HS-5 (cell line): ENCODE measurements around the gene NDRG3.
A peak's percentile ranks its signal among the peaks of the same experiment; 100 is the strongest.

Experiments
- DNase-seq: peaks from one replicate; pipeline ENCODE4 v3.0.0-alpha.2; 2012; ENCODE audit warnings: low read depth

Gene NDRG3

GRCh38 chr20:36745927-36746659 lies at the start of gene NDRG3:
Gene NDRG3, minus strand, starts transcription at chr20:36746090. Its CDS starts 24,355 bp downstream, at chr20:36721735.
- peak; percentile 53 for DNase-seq

DNA sequence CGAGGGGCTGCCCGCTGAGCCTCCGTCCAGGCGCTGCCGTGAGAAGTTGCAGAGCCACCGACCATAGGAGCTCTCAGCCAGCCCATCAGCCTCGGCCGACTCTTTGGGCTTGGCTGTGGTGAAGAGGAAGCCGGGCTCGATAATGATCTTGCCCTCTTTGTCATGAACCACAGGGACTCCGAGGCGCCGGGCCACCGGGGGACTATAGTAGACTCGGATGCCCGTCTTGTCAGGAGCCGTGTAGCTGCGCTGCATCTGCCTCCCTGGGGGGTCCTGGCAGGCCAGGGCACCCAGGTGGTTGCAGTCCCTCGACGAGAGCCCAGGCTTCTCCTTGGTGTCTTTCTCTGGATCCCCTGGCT lies 48.2 kb upstream of the NDRG3 start:
- DNase-seq, result no peak

DNA sequence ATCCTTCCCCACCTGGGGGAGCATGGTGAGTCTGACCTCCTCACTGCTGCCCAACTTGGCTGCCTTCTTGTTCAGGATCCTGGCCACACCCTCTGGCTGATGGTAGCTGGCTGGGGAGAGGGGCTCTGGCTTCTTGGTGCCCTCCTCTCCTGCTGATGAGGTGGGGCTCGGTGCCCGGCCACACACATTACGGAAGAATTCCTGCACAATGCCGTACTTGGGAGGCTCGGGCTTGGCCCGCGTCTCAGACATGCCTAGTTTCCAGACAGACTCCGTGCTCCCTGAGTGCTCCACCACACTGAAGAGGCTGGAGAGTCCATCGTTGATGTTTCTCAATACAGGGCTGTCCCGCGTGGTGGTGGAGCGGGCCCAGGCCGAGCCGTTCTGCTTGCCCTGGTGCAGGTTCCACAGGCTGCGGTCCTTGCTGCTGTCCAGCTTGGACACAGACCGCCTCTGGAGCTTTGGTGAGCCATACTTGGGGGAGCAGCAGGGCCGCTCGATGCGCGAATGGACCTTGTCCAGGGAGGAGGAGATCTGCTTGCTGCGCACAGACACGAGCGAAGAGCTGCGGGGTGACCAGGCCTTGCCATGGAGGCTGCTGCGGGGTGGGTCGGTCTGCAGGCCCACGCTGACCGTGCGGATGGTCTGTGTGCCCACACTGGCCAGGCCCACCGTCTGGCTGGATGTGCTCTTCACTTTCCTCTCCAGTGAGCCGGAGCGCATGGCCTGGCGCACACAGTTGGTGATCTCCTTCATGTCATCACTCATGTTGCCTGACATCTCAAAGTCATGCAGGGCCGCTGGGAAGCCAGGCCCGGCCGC lies 47.6 kb upstream of the NDRG3 start:
- DNase-seq, result no peak

DNA sequence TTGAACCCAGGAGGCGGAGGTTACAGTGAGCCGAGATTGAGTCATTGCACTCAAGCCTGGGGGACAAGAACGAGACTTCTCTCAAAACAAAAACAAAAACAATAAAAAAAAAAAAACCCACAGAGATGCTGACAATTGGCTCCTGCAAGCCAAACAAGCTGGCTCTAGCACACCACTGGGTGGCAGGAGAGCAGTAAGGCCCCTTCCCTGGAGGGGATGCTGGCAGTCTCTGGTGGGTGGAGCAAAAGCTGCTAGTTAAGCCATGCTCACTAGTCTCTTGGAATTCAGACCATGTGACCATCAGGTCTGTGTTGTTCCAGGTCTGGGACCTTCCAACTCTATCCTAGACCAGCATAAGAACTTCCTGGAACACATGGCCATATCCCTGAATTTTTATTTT lies 46.5 kb upstream of the NDRG3 start:
- peak; percentile 29 for DNase-seq

DNA sequence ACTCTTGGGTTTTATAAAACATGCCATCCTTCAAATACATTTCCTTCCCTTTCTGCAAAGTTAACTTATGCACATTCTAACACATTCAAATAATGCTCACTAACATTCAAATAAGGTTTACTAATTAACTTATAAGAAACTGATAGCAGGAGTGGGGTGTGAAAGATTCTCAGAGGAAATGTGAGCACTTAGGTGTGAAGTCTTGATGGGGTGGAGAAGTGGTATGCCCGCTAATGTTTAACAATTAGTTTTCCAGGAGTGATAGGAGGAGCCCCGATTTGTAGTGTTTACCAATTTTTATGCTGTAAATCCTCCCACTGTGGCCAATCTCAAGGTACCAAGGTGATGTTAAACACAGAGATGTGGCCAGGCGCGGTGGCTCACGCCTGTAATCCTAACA lies 46.0 kb upstream of the NDRG3 start:
- DNase-seq, result no peak

DNA sequence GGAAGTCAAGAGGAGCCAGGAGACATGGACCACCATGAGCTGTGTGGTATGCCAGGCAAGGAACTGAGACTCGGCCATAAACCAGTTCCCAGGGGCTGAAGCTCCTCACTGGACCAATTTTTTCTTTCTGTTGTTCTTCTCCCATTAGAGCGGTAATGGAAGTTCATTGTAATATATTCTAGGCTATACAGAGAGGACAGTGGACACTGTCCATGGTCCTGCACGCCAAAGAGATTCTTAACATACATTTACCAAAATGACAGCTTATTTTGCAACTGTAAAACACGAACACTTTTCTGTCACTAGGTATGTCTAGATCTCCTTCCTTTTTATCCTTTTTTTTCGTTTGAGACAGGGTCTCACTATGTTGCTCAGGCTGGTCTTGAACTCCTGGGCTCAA lies 40.8 kb upstream of the NDRG3 start:
- DNase-seq, result no peak

DNA sequence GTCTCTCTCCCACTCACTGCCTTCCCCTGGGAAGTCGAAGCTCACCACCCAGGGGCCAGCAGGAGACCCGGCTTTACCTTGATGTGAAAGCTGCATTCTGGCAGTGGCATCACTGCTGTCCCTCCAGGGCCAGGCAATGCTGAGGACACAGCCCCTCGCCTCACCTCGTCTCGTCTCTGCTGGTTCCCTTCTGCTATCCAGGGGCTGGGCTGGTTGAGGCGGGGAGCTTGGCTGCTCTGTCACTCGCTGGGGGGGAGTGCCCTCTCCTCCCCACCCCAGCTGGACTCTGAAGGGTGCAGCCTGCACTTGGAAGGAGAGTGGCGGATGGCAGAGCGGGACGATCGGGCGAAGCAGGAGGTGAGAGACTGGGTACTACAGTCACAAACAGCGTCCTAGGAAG lies 40.4 kb upstream of the NDRG3 start:
- DNase-seq, result no peak

GRCh38 chr20:36785308-36785707 lies 39.4 kb upstream of the NDRG3 start:
- DNase-seq, result no peak

GRCh38 chr20:36784900-36785299 lies 39.0 kb upstream of the NDRG3 start:
- no peak for DNase-seq

DNA sequence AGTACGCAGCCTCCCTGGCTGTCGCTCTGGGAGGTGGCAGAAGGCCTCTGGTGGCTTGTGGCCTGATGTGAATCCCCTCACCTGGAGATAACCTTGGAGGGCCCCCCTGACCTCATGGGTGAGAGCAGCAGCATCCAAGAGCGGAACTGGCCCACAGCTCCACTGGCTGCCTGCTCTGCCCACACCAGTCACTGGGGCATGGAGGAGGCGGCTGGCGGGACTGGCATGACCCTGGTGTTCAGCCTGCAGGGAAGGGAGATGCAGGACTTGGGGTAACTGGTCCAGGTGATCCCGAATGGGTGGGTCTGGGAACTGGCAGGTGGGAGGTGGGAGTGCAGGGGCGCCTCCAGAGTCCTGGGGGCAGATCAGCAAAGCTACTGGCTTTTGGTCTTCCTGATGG lies 38.2 kb upstream of the NDRG3 start:
- no peak for DNase-seq

DNA sequence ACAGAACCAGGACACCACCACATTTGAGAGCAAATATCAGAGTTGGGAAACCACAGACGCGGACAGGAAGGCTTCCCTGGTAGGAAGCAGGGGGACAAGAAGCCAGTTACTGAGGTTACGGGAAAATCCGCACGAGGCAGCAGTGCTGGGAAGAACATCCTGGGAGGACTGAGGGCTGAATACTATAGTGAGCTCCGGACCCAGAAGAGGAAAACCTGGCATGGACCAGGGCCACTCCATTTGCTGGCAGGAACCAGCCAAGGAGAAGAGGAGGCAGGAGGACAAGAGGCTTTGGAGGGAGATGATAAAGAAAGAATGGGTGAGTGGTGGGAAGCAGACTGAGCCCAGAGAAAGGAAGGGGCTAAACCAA lies 33.8 kb upstream of the NDRG3 start:
- no peak for DNase-seq

DNA sequence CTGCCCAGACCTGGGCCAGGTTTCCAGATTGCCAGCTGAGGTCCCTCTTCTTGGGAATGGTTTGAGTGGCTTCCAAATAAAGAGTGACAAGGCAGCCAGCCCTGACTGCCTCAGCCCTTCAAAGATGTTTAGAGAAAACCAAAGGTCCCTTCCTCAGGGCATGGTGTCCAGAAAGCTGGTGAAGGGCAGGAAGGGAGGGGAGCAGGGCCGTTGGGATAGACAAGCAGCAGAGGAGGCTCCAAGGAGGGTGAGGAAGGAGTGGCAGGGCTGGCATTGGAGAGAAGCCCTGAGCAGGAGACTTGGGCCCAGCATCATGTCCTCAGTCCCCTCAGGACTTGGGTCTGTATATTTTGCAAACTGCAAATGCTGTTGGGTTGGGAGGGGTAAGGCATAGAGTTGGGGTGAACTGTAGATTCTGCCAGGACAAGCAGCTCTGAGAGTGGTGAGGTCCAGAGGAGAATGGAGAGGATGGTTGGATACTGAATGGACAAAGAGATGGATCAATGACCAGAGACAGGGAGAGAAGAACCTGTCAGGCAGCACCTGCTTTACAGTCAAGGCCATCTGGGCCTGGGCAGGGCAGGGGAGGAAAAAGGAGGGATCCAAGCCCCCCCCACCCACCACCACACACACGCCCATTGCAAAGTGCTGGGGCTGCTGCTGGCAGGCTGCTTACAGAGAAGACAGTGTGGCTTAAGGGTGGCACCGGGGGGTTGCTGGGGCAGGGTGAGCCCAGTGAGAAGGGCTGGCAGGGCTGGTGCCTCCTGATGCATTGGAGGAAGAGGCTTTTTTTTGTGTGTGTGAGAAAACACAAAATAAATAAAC lies 33.2 kb upstream of the NDRG3 start:
- no peak for DNase-seq

GRCh38 chr20:36777576-36777975 lies 31.7 kb upstream of the NDRG3 start:
- DNase-seq, result no peak

- no peak for DNase-seq
Measured at GRCh38 chr20:36777167-36777566, 31.3 kb upstream of the NDRG3 start.

DNA sequence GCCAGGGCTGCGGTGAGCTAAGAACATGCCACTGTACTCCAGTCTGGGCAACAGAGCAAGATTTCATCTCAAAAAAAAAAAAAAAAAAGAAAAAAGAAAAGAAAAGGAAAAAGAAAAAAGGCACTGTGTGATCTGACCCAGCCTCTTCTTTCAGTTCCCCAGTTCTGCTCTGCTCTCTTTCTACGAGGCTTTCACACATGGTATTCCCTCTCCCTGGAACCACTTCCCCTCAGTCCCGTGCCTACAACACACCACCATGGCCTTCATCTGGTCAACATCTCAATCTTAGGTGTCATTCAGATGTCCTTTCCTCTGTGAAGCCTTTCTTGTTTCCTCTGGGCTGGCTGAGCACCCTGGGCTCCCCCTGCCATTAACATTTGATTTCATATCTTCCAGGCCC lies 29.9 kb upstream of the NDRG3 start:
- DNase-seq, result no peak

DNA sequence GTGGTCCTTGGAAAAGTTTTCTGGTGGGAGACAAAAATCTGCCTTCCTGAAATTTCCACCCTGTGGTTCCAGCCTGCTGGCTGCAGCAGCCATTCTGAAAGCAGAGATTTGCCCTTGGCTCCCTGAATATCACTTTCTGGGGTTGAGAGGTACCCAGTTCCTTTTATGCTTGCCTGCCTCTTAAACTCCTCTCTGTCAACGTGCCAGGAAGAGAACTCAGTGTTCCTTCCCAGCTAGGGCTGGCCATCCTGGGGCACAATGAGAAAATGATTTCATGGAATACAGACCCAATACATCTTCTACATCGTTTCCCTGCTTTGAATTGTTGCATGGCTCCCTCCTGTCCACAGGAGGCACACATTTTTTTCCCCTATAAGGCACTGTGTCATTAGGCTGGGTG lies 29.3 kb upstream of the NDRG3 start:
- DNase-seq, result no peak

GRCh38 chr20:36773597-36774390 lies 27.9 kb upstream of the NDRG3 start, which contains the start of gene DSN1:
Gene DSN1, minus strand, starts transcription at chr20:36773763. Its CDS starts 2,305 bp downstream, at chr20:36771458.
- peak; percentile 90 for DNase-seq

DNA sequence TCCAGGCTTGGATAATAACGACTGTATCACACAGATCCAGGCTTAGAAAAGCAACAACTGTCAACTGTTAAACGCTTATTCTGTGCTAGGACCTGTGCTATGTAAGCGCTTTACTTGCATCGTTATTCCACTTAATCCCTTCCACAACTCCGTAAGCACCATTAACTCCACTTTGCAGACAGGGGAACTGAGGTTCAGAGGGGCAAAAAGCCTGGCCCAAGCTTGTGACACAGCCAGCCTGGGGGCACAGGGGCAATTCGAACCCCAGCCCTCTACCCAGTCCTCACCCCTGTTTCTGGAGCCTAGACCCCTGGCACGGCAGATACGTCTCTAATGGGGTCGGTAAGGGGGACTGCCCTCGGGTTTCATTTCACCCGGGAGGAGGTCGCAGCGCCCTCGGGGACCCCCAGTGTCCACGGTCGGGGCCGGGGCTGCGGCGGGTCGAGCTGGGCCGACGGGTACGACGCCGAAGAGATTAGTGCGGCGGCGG lies 27.3 kb upstream of the NDRG3 start:
- DNase-seq, result no peak

- DNase-seq, result no peak
Measured at GRCh38 chr20:36770680-36771079, 24.8 kb upstream of the NDRG3 start.

DNA sequence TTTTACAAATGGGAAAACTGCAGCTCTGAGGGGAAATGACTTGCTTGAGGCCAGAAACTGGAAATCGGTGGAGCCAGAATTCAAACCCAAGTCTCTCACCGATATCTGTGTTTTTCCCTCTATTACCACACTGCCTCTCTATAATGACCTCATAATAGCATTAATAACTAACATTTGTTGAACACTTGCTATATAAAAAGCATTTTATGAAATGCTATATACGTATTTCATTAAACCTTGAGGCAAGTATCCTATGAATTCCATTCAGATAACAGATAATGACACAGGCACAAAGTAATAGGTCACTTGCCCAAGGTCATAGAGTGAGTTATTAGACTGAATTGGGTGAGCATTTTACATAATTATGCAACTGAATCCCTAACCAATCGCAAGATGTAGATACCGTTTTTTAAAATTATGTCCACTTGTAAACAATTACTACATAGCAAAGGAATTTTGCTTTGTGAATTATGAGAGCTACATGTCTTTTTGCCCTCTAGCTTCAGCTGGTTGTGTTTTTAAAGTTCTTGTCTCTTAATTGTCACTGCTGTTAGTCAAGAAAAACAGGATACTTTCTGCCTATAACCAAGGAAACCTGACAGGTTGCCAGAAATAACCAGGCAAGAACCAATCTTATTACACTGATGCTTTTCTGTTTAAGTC lies 23.0 kb upstream of the NDRG3 start:
- DNase-seq, result no peak

DNA sequence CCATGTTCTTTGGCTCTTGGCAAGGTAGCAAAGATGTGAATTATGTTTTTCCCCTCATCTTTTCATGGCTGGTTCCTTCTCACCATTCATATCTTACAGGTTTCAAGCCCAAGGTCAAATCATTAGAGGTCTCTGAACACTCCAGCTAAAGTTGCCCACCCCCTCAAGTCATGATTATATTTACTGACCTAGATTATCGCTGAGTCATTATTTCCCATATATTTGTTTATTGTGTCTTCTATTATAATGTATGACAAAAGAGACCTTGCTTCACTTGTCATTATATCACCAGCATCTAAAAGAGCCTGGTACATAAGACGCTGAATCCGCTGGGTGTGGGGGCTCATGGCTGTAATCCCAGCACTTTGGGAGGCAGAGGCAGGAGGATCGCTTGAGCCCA lies 15.2 kb upstream of the NDRG3 start:
- DNase-seq, result no peak
